H1 (cell line): ENCODE data around the gene TGM4. TPM values are rescaled to one million over a fixed set of nuclear protein-coding genes. Genes with fewer than 3 reads are reported as not detected.

Experiments used
- CTCF ChIA-PET: fragments of 300-600 bp; sonication (Branson Sonifier 250); formaldehyde crosslinking; loops from one replicate; lab custom pipeline; 2021; ENCODE audit not compliant: partially characterized antibody; lab: Charles Lee
- POLR2A ChIA-PET: fragments of 300-600 bp; sonication (Branson Sonifier 250); formaldehyde crosslinking; loops from one replicate; lab custom pipeline; 2021; ENCODE audit warnings: inconsistent platforms; ENCODE audit not compliant: partially characterized antibody; lab: Charles Lee
- DNase-seq, 2 experiments: peaks; one replicate each; pipeline versions ENCODE4 v3.0.0 to v3.0.0-alpha.2; 2010 to 2022; ENCODE audit warnings: low spot score in 2 of 2, low read depth in 1 of 2, mixed read lengths in 1 of 2
- FAIRE-seq: peaks from 2 replicates; lab custom pipeline; 2011; peaks lifted over from hg19 to GRCh38; lab: Jason Lieb, UNC
- H2AFZ ChIP-seq: 2 replicates; pipeline ENCODE4 v1.8.1; 2012; ENCODE audit warnings: low read length, inconsistent platforms
- H2AK5ac ChIP-seq: 2 replicates; pipeline ENCODE4 v1.6.1; 2013; ENCODE audit warnings: low read depth, low read length
- H2BK120ac ChIP-seq: replicated peaks from 2 replicates; pipeline ENCODE3; 2013; ENCODE audit warnings: low read depth, low read length, inconsistent platforms
- H2BK12ac ChIP-seq: 2 replicates; pipeline ENCODE4 v1.6.1; 2013; ENCODE audit warnings: low read depth, low read length
- H2BK15ac ChIP-seq: 2 replicates; pipeline ENCODE4 v1.6.1; 2013; ENCODE audit warnings: low read length
- H2BK20ac ChIP-seq: 2 replicates; pipeline ENCODE4 v1.6.1; 2013; ENCODE audit warnings: low read length
- H2BK5ac ChIP-seq: 2 replicates; pipeline ENCODE4 v1.6.1; 2013; ENCODE audit warnings: low read depth, low read length
- H3K14ac ChIP-seq: 2 replicates; pipeline ENCODE4 v1.6.1; 2013; ENCODE audit warnings: inconsistent platforms; ENCODE audit not compliant: insufficient read length
- H3K18ac ChIP-seq: 2 replicates; pipeline ENCODE4 v1.6.1; 2013; ENCODE audit warnings: low read length; ENCODE audit errors: extremely low read depth
- H3K23ac ChIP-seq: 2 replicates; pipeline ENCODE4 v1.6.1; 2013; ENCODE audit warnings: inconsistent platforms; ENCODE audit not compliant: insufficient read length
- H3K23me2 ChIP-seq: 2 replicates; pipeline ENCODE4 v1.6.1; 2013; ENCODE audit warnings: low read depth, low read length
- H3K27ac ChIP-seq: 2 replicates; pipeline ENCODE4 v1.6.1; 2011; ENCODE audit warnings: low read depth, low read length, inconsistent platforms
- H3K27me3 ChIP-seq, 4 experiments: replicated peaks in 1 of 4; 1 replicate in 1 of 4; 2 replicates in 3 of 4; pipeline versions ENCODE4 v1.6.1 to v1.8.1; 2011 to 2013; ENCODE audit warnings: low read length in 3 of 4, mild to moderate bottlenecking in 3 of 4, inconsistent platforms in 2 of 4, mixed read lengths in 2 of 4, moderate library complexity in 1 of 4; ENCODE audit not compliant: control insufficient read depth in 3 of 4, insufficient read depth in 3 of 4; ENCODE audit errors: extremely low read depth in 1 of 4
- H3K36me3 ChIP-seq, 4 experiments: 2 replicates each; pipeline versions ENCODE4 v1.6.1 to v1.8.1; 2011 to 2013; ENCODE audit warnings: mild to moderate bottlenecking in 4 of 4, low read length in 3 of 4, moderate library complexity in 2 of 4, control low read depth in 1 of 4, inconsistent platforms in 1 of 4; ENCODE audit not compliant: insufficient read depth in 4 of 4, control insufficient read depth in 2 of 4
- H3K4ac ChIP-seq: replicated peaks from 2 replicates; pipeline ENCODE3; 2013; ENCODE audit warnings: low read length, low read depth, mixed read lengths, inconsistent platforms; ENCODE audit not compliant: insufficient read length
- H3K4me1 ChIP-seq, 4 experiments: replicated peaks in 1 of 4; 1 replicate in 1 of 4; 2 replicates in 3 of 4; pipeline versions ENCODE4 v1.6.1 to v1.8.1; 2011 to 2013; ENCODE audit warnings: low read length in 3 of 4, inconsistent platforms in 2 of 4, mixed read lengths in 1 of 4; ENCODE audit not compliant: insufficient read depth in 4 of 4, control insufficient read depth in 3 of 4
- H3K4me2 ChIP-seq, 2 experiments: 2 replicates each; pipeline versions ENCODE4 v1.6.1 to v1.8.1; 2011 to 2013; ENCODE audit warnings: low read depth in 2 of 2, low read length in 2 of 2, control low read depth in 1 of 2, inconsistent platforms in 1 of 2, mild to moderate bottlenecking in 1 of 2; ENCODE audit not compliant: insufficient read depth in 1 of 2
- H3K4me3 ChIP-seq, 4 experiments: fragments of 200-600, 300-600 bp in 1 of 4; sonication (generic), shearing (Covaris generic), sonication (Bioruptor Twin) in 1 of 4; 2 replicates each; pipeline versions ENCODE4 v1.5.1 to v1.8.1; 2011 to 2016; ENCODE audit warnings: low read length in 4 of 4, low read depth in 3 of 4, control low read depth in 2 of 4, inconsistent platforms in 2 of 4, mild to moderate bottlenecking in 2 of 4, mixed read lengths in 1 of 4, moderate library complexity in 1 of 4; ENCODE audit not compliant: insufficient read depth in 2 of 4; ENCODE audit errors: extremely low read depth in 1 of 4
- H3K56ac ChIP-seq: replicated peaks from 2 replicates; pipeline ENCODE3; 2013; ENCODE audit warnings: low read depth, mild to moderate bottlenecking, mixed read lengths, low read length, inconsistent platforms; ENCODE audit not compliant: insufficient read length
- H3K79me1 ChIP-seq: 2 replicates; pipeline ENCODE4 v1.6.1; 2013; ENCODE audit warnings: low read depth, low read length, control low read depth
- H3K79me2 ChIP-seq, 2 experiments: 2 replicates each; pipeline versions ENCODE4 v1.6.1 to v1.8.1; 2012 to 2013; ENCODE audit warnings: low read length in 2 of 2, mild to moderate bottlenecking in 2 of 2, inconsistent platforms in 1 of 2; ENCODE audit not compliant: insufficient read depth in 2 of 2, control insufficient read depth in 1 of 2
- H3K9ac ChIP-seq, 4 experiments: replicated peaks in 1 of 4; 1 replicate in 1 of 4; 2 replicates in 3 of 4; pipeline versions ENCODE4 v1.6.1 to v1.8.1; 2011 to 2013; ENCODE audit warnings: low read depth in 3 of 4, low read length in 3 of 4, control low read depth in 2 of 4, mild to moderate bottlenecking in 2 of 4, moderate library complexity in 2 of 4, inconsistent platforms in 1 of 4; ENCODE audit errors: extremely low read depth in 1 of 4
- H3K9me3 ChIP-seq, 2 experiments: 2 replicates each; pipeline versions ENCODE4 v1.6.1 to v1.8.1; 2012 to 2013; ENCODE audit warnings: mild to moderate bottlenecking in 2 of 2, moderate library complexity in 2 of 2, control low read depth in 1 of 2, inconsistent platforms in 1 of 2, low read depth in 1 of 2, low read length in 1 of 2, mixed read lengths in 1 of 2; ENCODE audit not compliant: insufficient read depth in 2 of 2
- H4K20me1 ChIP-seq, 2 experiments: replicated peaks in 1 of 2; 2 replicates each; pipeline versions ENCODE3 to v1.8.1; 2011 to 2013; ENCODE audit warnings: inconsistent platforms in 2 of 2, low read length in 2 of 2, mild to moderate bottlenecking in 1 of 2; ENCODE audit not compliant: insufficient read depth in 2 of 2, control insufficient read depth in 1 of 2
- H4K5ac ChIP-seq: 2 replicates; pipeline ENCODE4 v1.6.1; 2013; ENCODE audit warnings: low read length, low read depth, mixed read lengths, inconsistent platforms; ENCODE audit not compliant: insufficient read length
- H4K8ac ChIP-seq: 2 replicates; pipeline ENCODE4 v1.8.0; 2013; ENCODE audit warnings: mild to moderate bottlenecking, moderate library complexity, low read length, inconsistent platforms; ENCODE audit not compliant: insufficient read depth; ENCODE audit errors: extremely low read depth
- H4K91ac ChIP-seq: replicated peaks from 2 replicates; pipeline ENCODE3; 2013; ENCODE audit warnings: low read length, mixed read lengths, inconsistent platforms; ENCODE audit not compliant: insufficient read length
- BCL11A ChIP-seq, 2 experiments: IDR thresholded peaks; one replicate each; pipeline ENCODE4 v1.6.1; 2011; ENCODE audit warnings: low read depth in 2 of 2, low read length in 2 of 2, mild to moderate bottlenecking in 2 of 2
- CBX8 ChIP-seq: fragments of 300-800, 300-1000 bp; sonication (generic); IDR thresholded peaks from 2 replicates; pipeline ENCODE4 v1.7.1; 2016; ENCODE audit warnings: low read depth, low read length, borderline replicate concordance
- CEBPB ChIP-seq: IDR thresholded peaks from 2 replicates; pipeline ENCODE4 v1.6.1; 2012; ENCODE audit warnings: low read depth, low read length
- EP300 ChIP-seq, 2 experiments: IDR thresholded peaks; 1 replicate in 1 of 2; 2 replicates in 1 of 2; pipeline ENCODE4 v1.6.1; 2011 to 2012; ENCODE audit warnings: low read depth in 2 of 2, low read length in 2 of 2, mild to moderate bottlenecking in 2 of 2, borderline replicate concordance in 1 of 2, inconsistent platforms in 1 of 2, moderate library complexity in 1 of 2
- GTF2F1 ChIP-seq: IDR thresholded peaks from 2 replicates; pipeline ENCODE4 v1.6.1; 2012; ENCODE audit warnings: low read depth, low read length, improper control_type of control experiment, borderline replicate concordance
- HDAC6 ChIP-seq: IDR thresholded peaks from one replicate; pipeline ENCODE4 v1.7.1; 2012; ENCODE audit warnings: low read depth, mild to moderate bottlenecking, inconsistent platforms, low read length, moderate library complexity
- JUN ChIP-seq: IDR thresholded peaks from 2 replicates; pipeline ENCODE4 v1.6.1; 2011; ENCODE audit warnings: low read depth, mild to moderate bottlenecking, improper control_type of control experiment, low read length
- MAX ChIP-seq: IDR thresholded peaks from 2 replicates; pipeline ENCODE4 v1.6.1; 2012; ENCODE audit warnings: inconsistent platforms
- PHF8 ChIP-seq: fragments of 200-600 bp; sonication (generic); conservative IDR thresholded peaks from 2 replicates; pipeline ENCODE4 v1.7.1; 2012; ENCODE audit warnings: low read depth, mild to moderate bottlenecking, inconsistent platforms, low read length, moderate library complexity
- SP1 ChIP-seq: IDR thresholded peaks from 2 replicates; pipeline ENCODE4 v1.6.1; 2011; ENCODE audit warnings: low read depth, low read length
- TBP ChIP-seq: IDR thresholded peaks from 2 replicates; pipeline ENCODE4 v1.6.1; 2011; ENCODE audit warnings: low read depth, low read length, improper control_type of control experiment
- WGBS, 2 experiments: shearing (Covaris generic) in 1 of 2; methylation state at CpG; one replicate each; pipeline versions ENCODE4 v1.1.6 to v1.1.7; 2013 to 2015; ENCODE audit warnings: low lambda C conversion rate in 2 of 2, mixed read lengths in 2 of 2, inconsistent platforms in 1 of 2, low coverage in 1 of 2, missing lambda C conversion rate in 1 of 2; ENCODE audit not compliant: insufficient replicate concordance in 2 of 2, insufficient coverage in 1 of 2, insufficient read length in 1 of 2; ENCODE audit errors: extremely low coverage in 1 of 2, missing lambda C conversion rate in 1 of 2; 5-methylcytosine and 5-hydroxymethylcytosine counted together
- polyA plus RNA-seq, 7 experiments: library from polyadenylated mRNA; depleted of rRNA in 3 of 7; stranded (reverse) in 5 of 7; unstranded in 2 of 7; fragments of >200 nt in 5 of 7; fragments of 200-250 nt in 2 of 7; gene quantifications; 1 replicate in 5 of 7; 2 replicates in 1 of 7; 4 replicates in 1 of 7; pipeline versions ENCODE4 v1.2.1 to v1.2.3, GENCODE V29; 2011 to 2013; ENCODE audit warnings: missing spikeins in 2 of 7, mixed read lengths in 2 of 7
- total RNA-seq: library from RNA; stranded (reverse); fragmentation: NEBNext Ultra II Directional; extraction: Animal tissue kit (Norgen Biotek cat#: 25700); gene quantifications from 2 replicates; pipeline ENCODE4 v1.2.1, GENCODE V29; 2021

Gene TGM4
- total and polyA plus RNA-seq, 2 of the 8 experiments (the other 6 are each of a cell fraction or from before 2014, with no cell fraction given), result 0.02 TPM; not detected in 1

GRCh38 chr3:44865272-44866035, 9.0 kb upstream of the TGM4 start:
- Histone ChIP-seq H3K23ac (no peak overlapping the region), H3K18ac (no peak overlapping the region), H4K8ac (no peak overlapping the region), H3K9ac (no peak overlapping the region)
- TF ChIP-seq EP300 (IDR thresholded peaks at IDR 0.05; ENCODE audit: borderline replicate concordance in 1 of 2, low read depth in 2 of 2, low read length in 2 of 2) (no peak), CBX8 (no peak), SP1 (no peak), PHF8 (no peak), GTF2F1 (no peak), TBP (no peak), MAX (no peak), JUN (no peak), HDAC6 (no peak), CEBPB (no peak), BCL11A (IDR thresholded peaks at IDR 0.05; ENCODE audit: low read depth in 2 of 2, low read length in 2 of 2) (no peak)
- TF ChIP-seq, all 59 proteins: peak for 0
- H3K36me3 ChIP-seq, result no peaks in the 10 kb centered on the region
- H2BK15ac ChIP-seq, result no peak overlapping the region
- H3K4me1 ChIP-seq, result peaks cover 0 to 5% (median 4%) of the 10 kb centered on the region in 4 experiments; a peak in 5 of 7 replicates
- H3K14ac ChIP-seq, result no peak overlapping the region
- ChIA-PET POLR2A (interaction anchor here (1.4 kb wide), 1 partner anchor 8 kb away, joined by 3 read pairs; no protein-coding TSS in a partner anchor), CTCF (interaction anchor here (1.4 to 1.9 kb wide), 3 partner anchors 10 to 49 kb away, joined by 3 to 11 read pairs (median 3); no protein-coding TSS in a partner anchor)
- no peak overlapping the region for H2AFZ ChIP-seq
- no peak overlapping the region for H3K4me2 ChIP-seq
- peaks cover 5% of the 10 kb centered on the region for H3K23me2 ChIP-seq
- H2BK12ac ChIP-seq, result no peak overlapping the region
- H3K4me3 ChIP-seq, result no peak overlapping the region
- WGBS, 2 experiments, result 89% methylated on average over 7 of the region's 7 CpGs; no CpG with 5 or more reads in 1 of the 2 experiments
- FAIRE-seq, result no peak
- no peak overlapping the region for H3K4ac ChIP-seq
- H2BK120ac ChIP-seq, result no peak overlapping the region
- H3K27me3 ChIP-seq, result no peaks in the 10 kb centered on the region
- no peak overlapping the region for H2BK20ac ChIP-seq
- H2AK5ac ChIP-seq, result no peak overlapping the region
- H3K79me1 ChIP-seq, result no peaks in the 10 kb centered on the region; the same call in none of the 2 replicates
- no peak overlapping the region for H2BK5ac ChIP-seq
- H4K20me1 ChIP-seq, result peaks cover 0 to 2% of the 10 kb centered on the region in 2 experiments
- H3K56ac ChIP-seq, result no peak overlapping the region
- H3K9me3 ChIP-seq, result no peaks in the 10 kb centered on the region
- no peak overlapping the region for H3K27ac ChIP-seq
- no peak for DNase-seq
- no peak overlapping the region for H4K5ac ChIP-seq
- no peaks in the 10 kb centered on the region; a peak in 1 of 4 replicates for H3K79me2 ChIP-seq
- H4K91ac ChIP-seq, result no peak overlapping the region
